Spleen (tissue), 11 donors: ENCODE results near the gene B3GNT9. TPM values are rescaled to one million over a fixed set of nuclear protein-coding genes. Genes with fewer than 3 reads are reported as not detected.

Source experiments
- DNase-seq: peaks from one replicate; pipeline ENCODE4 v3.0.0-alpha.2; 2020
- H3K27ac ChIP-seq, 8 donors: fragments of 200-600 bp; sonication (generic) in 7 of 8; 1 replicate in 4 of 8; 2 replicates in 4 of 8; pipeline versions ENCODE4 v1.5.0 to v1.8.0; 2016 to 2021; ENCODE audit warnings: inconsistent platforms in 4 of 8, mild to moderate bottlenecking in 4 of 8, moderate library complexity in 1 of 8
- H3K27me3 ChIP-seq, 7 donors: fragments of 200-600 bp; sonication (generic) in 6 of 7; replicated peaks in 1 of 7; 1 replicate in 4 of 7; 2 replicates in 3 of 7; pipeline versions ENCODE4 v1.5.0 to v1.8.0; 2016 to 2021; ENCODE audit warnings: inconsistent platforms in 3 of 7, mild to moderate bottlenecking in 1 of 7
- H3K36me3 ChIP-seq, 6 donors: fragments of 200-600 bp; sonication (generic) in 5 of 6; 1 replicate in 4 of 6; 2 replicates in 2 of 6; pipeline versions ENCODE4 v1.5.0 to v1.8.0; 2016 to 2021; ENCODE audit warnings: inconsistent platforms in 2 of 6
- H3K4me1 ChIP-seq, 6 donors: fragments of 200-600 bp; sonication (generic) in 5 of 6; 1 replicate in 3 of 6; 2 replicates in 3 of 6; pipeline versions ENCODE4 v1.5.0 to v1.8.0; 2016 to 2021; ENCODE audit warnings: inconsistent platforms in 3 of 6
- H3K4me3 ChIP-seq, 8 donors: fragments of 200-600 bp; sonication (generic) in 7 of 8; 1 replicate in 4 of 8; 2 replicates in 4 of 8; pipeline versions ENCODE4 v1.5.0 to v1.8.0; 2016 to 2021; ENCODE audit warnings: inconsistent platforms in 4 of 8, mild to moderate bottlenecking in 4 of 8, moderate library complexity in 2 of 8
- H3K9me3 ChIP-seq, 8 donors: fragments of 200-600 bp; sonication (generic) in 7 of 8; 1 replicate in 4 of 8; 2 replicates in 4 of 8; pipeline versions ENCODE4 v1.5.0 to v1.8.0; 2016 to 2021; ENCODE audit warnings: inconsistent platforms in 4 of 8
- CTCF ChIP-seq, 11 experiments: fragments of 200-600 bp in 7 of 11; fragments of 450-650 bp in 4 of 11; sonication (generic) in 4 of 11; IDR thresholded peaks in 8 of 11; conservative IDR thresholded peaks in 3 of 11; 1 replicate in 7 of 11; 2 replicates in 4 of 11; pipeline versions ENCODE4 v1.4.0 to v1.8.0; 2016 to 2021; ENCODE audit warnings: antibody characterized with exemption in 11 of 11, inconsistent platforms in 4 of 11, mild to moderate bottlenecking in 1 of 11
- POLR2A ChIP-seq, 3 donors: fragments of 450-650 bp; IDR thresholded peaks; one replicate each; pipeline ENCODE4 v1.5.1; 2017; ENCODE audit warnings: antibody characterized with exemption in 3 of 3, mild to moderate bottlenecking in 1 of 3
- POLR2AphosphoS5 ChIP-seq, 3 donors: sonication (generic); formaldehyde crosslinking; IDR thresholded peaks; one replicate each; pipeline ENCODE4 v1.5.1; 2017; ENCODE audit warnings: antibody characterized with exemption in 3 of 3
- WGBS, 5 donors: extraction: QIAGEN DNeasy Blood & Tissue Kit in 3 of 5; methylation state at CpG; one replicate each; pipeline versions ENCODE4 v1.1.5 to v1.1.7; 2013 to 2018; 5-methylcytosine and 5-hydroxymethylcytosine counted together
- intact Hi-C: fragments of 100-400 bp; cut with DNase I; formaldehyde crosslinking; loops from one replicate; pipeline ENCODE4 v1.15.0; 2023; ENCODE audit warnings: low total_unique reads
- polyA plus RNA-seq, 3 donors: library from polyadenylated mRNA; stranded (reverse); fragments of 200-250 nt; gene quantifications; one replicate each; pipeline ENCODE4 v1.2.1, GENCODE V29; 2013
- total RNA-seq, 7 donors: library from RNA; depleted of rRNA in 3 of 7; stranded (reverse); fragments of >200 nt in 3 of 7; fragmentation: NEBNext Ultra II Directional in 4 of 7; extraction: Animal tissue kit (Norgen Biotek cat#: 25700) in 4 of 7; gene quantifications; one replicate each; pipeline versions ENCODE4 v1.1.0 to v1.2.1, GENCODE V29; 2016 to 2021
- donor health status: healthy with polysubstance abuse.
- donor health status: DM: no; HTN: no; CAD: no; lungs with moderate emphysema.
- donor health status: DM: no; HTN: no; CAD: no.
- donor health status: Bipolar disorder and iron deficiency.
- donor health status: healthy.
- donor health status: DM: no; HTN: no; CAD: no.
- donor health status: DM: yes; HTN: yes; CAD: no.

The B3GNT9 gene
- total and polyA plus RNA-seq, 10 donors = 2.0 to 15.3 (median 7.6) TPM

GRCh38 chr16:67165121-67166078 is 14.6 kb upstream of the B3GNT9 start:
- Histone ChIP-seq H3K27ac (no peak overlapping the region), H3K4me1 (peaks cover 52 to 78% (median 69%) of the 10 kb centered on the region in 6 donors), H3K36me3 (no peaks in the 10 kb centered on the region), H3K9me3 (no peaks in the 10 kb centered on the region), H3K4me3 (peak overlapping the region in 2 of 8 donors; percentile 40 to 67), H3K27me3 (peaks cover 4 to 97% (median 80%) of the 10 kb centered on the region in 7 donors)
- DNase-seq = no peak
- TF ChIP-seq CTCF (IDR thresholded peaks at IDR 0.05 in 8 of 11, conservative IDR thresholded peaks at IDR 0.05 in 3 of 11) = no peak
- TF ChIP-seq POLR2AphosphoS5 (IDR thresholded peaks at IDR 0.05) = peak in 1 of 3 donors; percentile 52
- intact Hi-C loops = no loop called here
- WGBS, 5 donors = 6 to 11% (median 9%) methylated on average over 29 to 85 of the region's 85 CpGs

DNA sequence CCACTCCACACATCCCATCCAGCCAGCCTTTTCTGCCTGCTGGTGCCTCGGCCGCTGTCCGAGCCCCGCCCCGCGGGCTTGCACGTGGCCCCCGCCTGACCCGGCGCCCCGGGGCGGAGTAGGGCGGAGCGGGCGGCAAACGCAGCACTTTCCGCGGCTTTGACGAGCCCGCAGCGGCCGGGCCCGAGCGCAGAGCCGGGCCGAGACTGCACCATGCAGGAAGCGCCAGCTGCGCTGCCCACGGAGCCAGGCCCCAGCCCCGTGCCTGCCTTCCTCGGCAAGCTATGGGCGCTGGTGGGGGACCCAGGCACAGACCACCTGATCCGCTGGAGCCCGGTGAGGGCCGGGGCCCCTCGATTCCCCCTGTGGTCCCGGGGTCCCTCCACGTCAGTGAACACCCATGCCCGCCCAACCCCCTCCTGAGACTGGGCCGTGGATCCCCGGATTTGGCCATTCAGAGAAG is 13.8 kb upstream of the B3GNT9 start, which contains the start of gene HSF4:
Gene HSF4, plus strand, starts transcription at position 147 of the 463 bp plus-strand sequence. Its CDS starts 67 bp downstream, at position 214.
- WGBS, 5 donors = 1 to 3% (median 2%) methylated on average over 6 to 41 of the region's 41 CpGs
- no peaks in the 10 kb centered on the region for H3K36me3 ChIP-seq
- peak; percentile 84 for DNase-seq
- H3K27me3 ChIP-seq = peaks cover 4 to 89% (median 73%) of the 10 kb centered on the region in 7 donors
- H3K4me1 ChIP-seq = peaks cover 44 to 76% (median 64%) of the 10 kb centered on the region in 6 donors
- peak within 1 kb of the TSS; percentile 14 to 67 (median 36) for H3K4me3 ChIP-seq
- peak; percentile 23 to 60 (median 48) for TF ChIP-seq POLR2AphosphoS5 (IDR thresholded peaks at IDR 0.05)
- no peak for TF ChIP-seq POLR2A (IDR thresholded peaks at IDR 0.05)
- intact Hi-C loops = no loop called here
- H3K9me3 ChIP-seq = no peaks in the 10 kb centered on the region
- H3K27ac ChIP-seq = no peak within 1 kb of the TSS

DNA sequence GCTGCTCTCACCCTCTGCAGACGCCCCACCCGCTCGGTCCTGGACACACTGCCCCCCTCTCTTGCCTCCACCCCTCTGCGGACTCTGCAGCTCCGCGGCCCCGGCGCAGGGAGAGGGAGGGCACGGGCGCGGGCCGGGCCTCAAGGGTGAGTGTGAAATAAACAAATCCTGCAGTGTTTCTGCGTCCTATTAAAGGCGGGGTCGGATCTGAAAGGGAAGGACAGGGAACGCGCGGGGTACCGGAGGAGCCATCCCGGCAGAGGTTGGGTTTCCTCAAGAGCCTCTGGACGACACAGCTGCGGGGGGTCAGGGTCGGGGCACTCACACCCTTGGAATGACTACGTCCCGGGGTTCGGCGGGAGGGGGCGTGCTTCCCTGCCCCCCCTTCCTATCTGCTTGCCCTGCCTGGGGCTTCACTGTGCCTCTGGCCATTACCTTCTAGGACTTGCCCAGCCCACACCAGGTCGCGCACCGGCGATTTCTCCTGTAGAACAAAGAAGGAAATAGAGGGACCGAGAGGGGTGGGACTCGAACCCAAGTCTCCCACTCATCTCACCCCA is 13.3 kb upstream of the B3GNT9 start:
- peaks cover 39 to 74% (median 61%) of the 10 kb centered on the region in 6 donors for H3K4me1 ChIP-seq
- peak; percentile 78 for DNase-seq
- 3 to 6% (median 4%) methylated on average over 30 to 34 of the region's 34 CpGs for WGBS, 5 donors

More for the DNA sequence above, 13.3 kb upstream of the B3GNT9 start:
- no peak overlapping the region for H3K27ac ChIP-seq
- TF ChIP-seq POLR2A (IDR thresholded peaks at IDR 0.05) (no peak), POLR2AphosphoS5 (IDR thresholded peaks at IDR 0.05) (no peak), CTCF (IDR thresholded peaks at IDR 0.05 in 8 of 11, conservative IDR thresholded peaks at IDR 0.05 in 3 of 11) (no peak)
- H3K4me3 ChIP-seq = peak overlapping the region in 7 of 8 donors; percentile 27 to 67 (median 36)
- H3K9me3 ChIP-seq = no peaks in the 10 kb centered on the region
- intact Hi-C loops = no loop called here
- peaks cover 4 to 83% (median 68%) of the 10 kb centered on the region in 7 donors for H3K27me3 ChIP-seq
- H3K36me3 ChIP-seq = no peaks in the 10 kb centered on the region
